ENCODE data around the gene PAPSS2.

- TF ChIP-seq CTCF (IDR thresholded peaks at IDR 0.05) = no peak
- no peak for TF ChIP-seq POLR2A (IDR thresholded peaks at IDR 0.05)
Measured at GRCh38 chr10:87618566-87619423, 40.9 kb upstream of the PAPSS2 start.

Measured in lower leg skin (tissue), 3 donors.